Sigmoid colon (tissue), 7 donors: ENCODE data around the gene RARA. TPM values are rescaled to one million over a fixed set of nuclear protein-coding genes. Genes with fewer than 3 reads are reported as not detected.

Experiments
- DNase-seq: peaks from one replicate; pipeline ENCODE4 v3.0.0-alpha.2; 2019
- H3K27ac ChIP-seq, 4 donors: fragments of 200-600 bp; sonication (generic); one replicate each; pipeline ENCODE4 v1.5.1; 2016 to 2019; ENCODE audit warnings: mild to moderate bottlenecking in 1 of 4
- H3K27me3 ChIP-seq, 3 donors: fragments of 200-600 bp; sonication (generic); one replicate each; pipeline ENCODE4 v1.5.1; 2019; ENCODE audit warnings: mild to moderate bottlenecking in 1 of 3
- H3K36me3 ChIP-seq, 4 donors: fragments of 200-600 bp; sonication (generic); one replicate each; pipeline ENCODE4 v1.5.1; 2016 to 2019
- H3K4me1 ChIP-seq, 4 donors: fragments of 200-600 bp; sonication (generic); one replicate each; pipeline ENCODE4 v1.5.1; 2017 to 2019
- H3K4me3 ChIP-seq, 4 donors: fragments of 200-600 bp; sonication (generic); one replicate each; pipeline ENCODE4 v1.5.1; 2017 to 2019; ENCODE audit warnings: mild to moderate bottlenecking in 2 of 4, moderate library complexity in 1 of 4
- H3K9me3 ChIP-seq, 4 donors: fragments of 200-600 bp in 3 of 4; sonication (generic) in 3 of 4; one replicate each; pipeline versions ENCODE4 v1.5.1 to v1.6.1; 2013 to 2019
- EP300 ChIP-seq, 4 donors: sonication (generic); formaldehyde crosslinking; IDR thresholded peaks; one replicate each; pipeline ENCODE4 v1.6.1; 2017; ENCODE audit warnings: antibody characterized with exemption in 4 of 4
- POLR2A ChIP-seq, 2 donors: fragments of 450-650 bp; IDR thresholded peaks; one replicate each; pipeline ENCODE4 v1.6.1; 2016; ENCODE audit warnings: antibody characterized with exemption in 2 of 2, mild to moderate bottlenecking in 2 of 2, moderate library complexity in 2 of 2
- POLR2AphosphoS5 ChIP-seq, 4 donors: sonication (generic); formaldehyde crosslinking; IDR thresholded peaks; one replicate each; pipeline ENCODE4 v1.6.1; 2017; ENCODE audit warnings: antibody characterized with exemption in 4 of 4
- WGBS, 2 donors: extraction: QIAGEN DNeasy Blood & Tissue Kit; methylation state at CpG; one replicate each; pipeline ENCODE4 v1.1.7; 2013; 5-methylcytosine and 5-hydroxymethylcytosine counted together
- intact Hi-C: fragments of 100-400 bp; cut with DNase I; formaldehyde crosslinking; loops from one replicate; pipeline ENCODE4 v1.15.1; 2023
- polyA plus RNA-seq, 3 donors: library from polyadenylated mRNA; stranded (reverse); fragments of 200-250 nt; gene quantifications; one replicate each; pipeline ENCODE4 v1.2.3, GENCODE V29; 2013
- total RNA-seq, 4 donors: library from RNA; depleted of rRNA; stranded (reverse); fragments of >200 nt; gene quantifications; one replicate each; pipeline ENCODE4 v1.1.0, GENCODE V29; 2016
- TF ChIP-seq, protein P1 (sequence below), 4 experiments: fragments of 450-650 bp in 3 of 4; fragments of 200-600 bp in 1 of 4; IDR thresholded peaks; one replicate each; pipeline ENCODE4 v1.5.1; 2016 to 2019; ENCODE audit warnings: antibody characterized with exemption in 4 of 4, mild to moderate bottlenecking in 3 of 4, moderate library complexity in 2 of 4
- donor health status: healthy with polysubstance abuse.
- donor health status: Bipolar disorder and iron deficiency.
- donor health status: healthy.

RARA gene
- total and polyA plus RNA-seq, 7 donors, result 15.8 to 29.6 (median 26.4) TPM

DNA sequence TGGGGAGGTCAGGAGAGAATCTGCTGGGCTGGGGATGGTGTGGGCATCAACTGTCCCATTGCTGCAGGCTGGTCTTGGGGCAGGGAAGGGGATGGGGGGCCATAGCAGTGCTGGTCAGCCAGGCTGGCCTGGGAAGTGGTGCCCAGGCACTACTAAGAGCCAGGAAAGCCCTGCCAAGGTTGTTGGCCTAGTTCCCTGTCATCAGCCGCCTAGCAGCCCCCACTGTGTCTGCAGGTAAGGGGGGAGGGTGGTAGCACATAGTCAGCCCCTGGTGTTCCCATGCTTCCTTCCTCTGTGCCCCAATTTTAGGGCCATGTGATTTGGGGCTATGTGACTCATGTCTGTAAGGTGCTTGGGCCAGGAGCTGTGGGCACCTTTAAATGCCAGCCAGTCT lies 37.8 kb downstream of the RARA start:
- intact Hi-C loops, result no loop called here
- Histone ChIP-seq H3K4me1 (peaks cover 0 to 94% (median 89%) of the 10 kb centered on the region in 4 donors), H3K27me3 (no peaks in the 10 kb centered on the region), H3K4me3 (peak overlapping the region in 3 of 4 donors; percentile 7 to 83 (median 82)), H3K9me3 (no peaks in the 10 kb centered on the region), H3K27ac (peak overlapping the region; percentile 94 to 99 (median 96)), H3K36me3 (peaks cover 0 to 15% (median 5%) of the 10 kb centered on the region in 4 donors)
- 36 to 55% methylated on average over 1 of the region's 1 CpG for WGBS, 2 donors
- no peak for DNase-seq
- TF ChIP-seq EP300 (IDR thresholded peaks at IDR 0.05) (no peak), POLR2A (IDR thresholded peaks at IDR 0.05) (no peak), POLR2AphosphoS5 (IDR thresholded peaks at IDR 0.05) (no peak)
- TF ChIP-seq, protein P1, sequence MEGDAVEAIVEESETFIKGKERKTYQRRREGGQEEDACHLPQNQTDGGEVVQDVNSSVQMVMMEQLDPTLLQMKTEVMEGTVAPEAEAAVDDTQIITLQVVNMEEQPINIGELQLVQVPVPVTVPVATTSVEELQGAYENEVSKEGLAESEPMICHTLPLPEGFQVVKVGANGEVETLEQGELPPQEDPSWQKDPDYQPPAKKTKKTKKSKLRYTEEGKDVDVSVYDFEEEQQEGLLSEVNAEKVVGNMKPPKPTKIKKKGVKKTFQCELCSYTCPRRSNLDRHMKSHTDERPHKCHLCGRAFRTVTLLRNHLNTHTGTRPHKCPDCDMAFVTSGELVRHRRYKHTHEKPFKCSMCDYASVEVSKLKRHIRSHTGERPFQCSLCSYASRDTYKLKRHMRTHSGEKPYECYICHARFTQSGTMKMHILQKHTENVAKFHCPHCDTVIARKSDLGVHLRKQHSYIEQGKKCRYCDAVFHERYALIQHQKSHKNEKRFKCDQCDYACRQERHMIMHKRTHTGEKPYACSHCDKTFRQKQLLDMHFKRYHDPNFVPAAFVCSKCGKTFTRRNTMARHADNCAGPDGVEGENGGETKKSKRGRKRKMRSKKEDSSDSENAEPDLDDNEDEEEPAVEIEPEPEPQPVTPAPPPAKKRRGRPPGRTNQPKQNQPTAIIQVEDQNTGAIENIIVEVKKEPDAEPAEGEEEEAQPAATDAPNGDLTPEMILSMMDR (IDR thresholded peaks at IDR 0.05), result no peak

DNA sequence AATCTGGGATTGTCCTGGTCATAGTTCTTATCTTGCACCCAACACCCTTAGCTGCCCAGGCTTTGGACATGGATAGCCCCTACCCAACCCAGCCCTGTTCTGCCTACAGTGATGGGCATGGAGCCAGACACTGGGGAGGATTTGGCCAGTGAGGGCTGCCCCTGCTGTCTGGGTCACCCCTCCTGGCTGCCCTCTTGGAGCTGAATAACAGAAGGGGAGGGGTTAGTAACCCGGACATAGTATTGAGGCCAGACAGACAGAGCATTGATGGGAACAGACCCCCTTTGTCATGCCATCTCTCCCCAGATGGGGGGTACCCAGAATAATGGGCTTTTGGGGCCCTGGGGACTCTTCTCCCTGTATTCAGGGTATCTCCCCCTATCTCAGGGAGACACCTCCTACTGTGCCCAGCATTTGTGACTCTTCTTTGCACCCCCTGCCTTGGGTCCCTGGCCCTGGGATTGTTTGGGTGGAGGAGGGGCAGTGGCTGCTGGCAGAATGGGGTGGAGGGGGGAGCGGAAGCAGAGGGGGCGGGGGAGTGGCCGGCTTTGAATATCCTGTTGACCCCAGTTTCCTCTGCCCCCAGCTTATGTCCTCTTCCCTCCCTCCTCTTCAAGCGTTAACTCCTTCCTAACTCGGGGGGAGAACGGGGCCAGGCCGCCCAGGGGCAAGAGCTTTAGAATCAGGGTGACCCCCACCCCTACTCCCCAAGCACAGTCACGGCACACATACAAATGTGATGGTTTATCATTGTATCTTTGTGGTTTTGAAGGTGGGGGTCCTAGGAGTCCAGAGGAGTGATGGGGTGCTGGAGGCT lies 38.5 kb downstream of the RARA start:
- intact Hi-C loops, result no loop called here
- Histone ChIP-seq H3K9me3 (no peaks in the 10 kb centered on the region), H3K27me3 (no peaks in the 10 kb centered on the region), H3K4me3 (peak overlapping the region in 2 of 4 donors; percentile 7 to 9), H3K36me3 (peaks cover 6 to 23% (median 12%) of the 10 kb centered on the region in 4 donors), H3K4me1 (peaks cover 0 to 95% (median 91%) of the 10 kb centered on the region in 4 donors), H3K27ac (peak overlapping the region; percentile 94 to 99 (median 96))
- 50 to 60% methylated on average over 9 of the region's 9 CpGs for WGBS, 2 donors
- TF ChIP-seq, protein P1 (IDR thresholded peaks at IDR 0.05), result no peak
- TF ChIP-seq POLR2AphosphoS5 (IDR thresholded peaks at IDR 0.05) (no peak), EP300 (IDR thresholded peaks at IDR 0.05) (no peak), POLR2A (IDR thresholded peaks at IDR 0.05) (no peak)
- no peak for DNase-seq

DNA sequence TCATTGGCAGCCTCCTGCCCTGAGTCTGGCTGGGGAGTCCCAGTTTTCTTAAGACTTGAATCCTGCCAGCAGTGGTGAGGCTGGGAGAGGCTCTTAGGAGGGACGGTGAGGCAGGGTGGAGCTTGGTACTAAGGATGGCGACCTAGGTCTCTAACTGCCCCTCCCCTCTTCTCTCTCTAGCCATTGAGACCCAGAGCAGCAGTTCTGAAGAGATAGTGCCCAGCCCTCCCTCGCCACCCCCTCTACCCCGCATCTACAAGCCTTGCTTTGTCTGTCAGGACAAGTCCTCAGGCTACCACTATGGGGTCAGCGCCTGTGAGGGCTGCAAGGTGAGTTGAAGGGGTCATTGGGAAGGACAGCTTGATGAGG lies 39.1 kb downstream of the RARA start:
- H3K9me3 ChIP-seq, result no peaks in the 10 kb centered on the region
- WGBS, 2 donors, result 61 to 76% methylated on average over 5 of the region's 5 CpGs
- peaks cover 8 to 29% (median 16%) of the 10 kb centered on the region in 4 donors for H3K36me3 ChIP-seq
- TF ChIP-seq POLR2AphosphoS5 (IDR thresholded peaks at IDR 0.05) (no peak), EP300 (IDR thresholded peaks at IDR 0.05) (no peak), POLR2A (IDR thresholded peaks at IDR 0.05) (no peak)
- TF ChIP-seq, protein P1 (IDR thresholded peaks at IDR 0.05), result no peak
- H3K4me1 ChIP-seq, result peaks cover 0 to 89% (median 88%) of the 10 kb centered on the region in 4 donors
- no peaks in the 10 kb centered on the region for H3K27me3 ChIP-seq
- no peak for DNase-seq
- H3K4me3 ChIP-seq, result peak overlapping the region in 1 of 4 donors; percentile 1
- H3K27ac ChIP-seq, result peak overlapping the region; percentile 94 to 99 (median 96)
- intact Hi-C loops, result no loop called here

- H3K4me1 ChIP-seq, result peaks cover 0 to 82% (median 81%) of the 10 kb centered on the region in 4 donors
- no peaks in the 10 kb centered on the region for H3K27me3 ChIP-seq
- no peaks in the 10 kb centered on the region for H3K9me3 ChIP-seq
- H3K27ac ChIP-seq, result peak overlapping the region; percentile 94 to 99 (median 96)
- 49 to 63% methylated on average over 17 of the region's 17 CpGs for WGBS, 2 donors
- peaks cover 8 to 34% (median 16%) of the 10 kb centered on the region in 4 donors for H3K36me3 ChIP-seq
- TF ChIP-seq EP300 (IDR thresholded peaks at IDR 0.05), result no peak
- TF ChIP-seq POLR2AphosphoS5 (IDR thresholded peaks at IDR 0.05), result peak; percentile 5 to 30 (median 10)
- DNase-seq, result peak; percentile 91
- intact Hi-C loops, result no loop called here
- H3K4me3 ChIP-seq, result peak overlapping the region in 1 of 4 donors; percentile 1
Measured at GRCh38 chr17:40348562-40349476, 39.8 kb downstream of the RARA start.
